GM18873 (cell line): Measurements from ENCODE around the gene NT5DC2.

Source experiments
- ATAC-seq: cut with Tn5 transposase; IDR thresholded peaks from one replicate; pipeline ENCODE4 v1.9.1; 2021; ENCODE audit warnings: mild to moderate bottlenecking, moderate library complexity, moderate number of reproducible peaks; ENCODE audit not compliant: unreplicated experiment, low FRiP score

The NT5DC2 gene

GRCh38 chr3:52513281-52513680, 20.4 kb downstream of the NT5DC2 start:
- no peak for ATAC-seq

- no peak for ATAC-seq
These were observed 20.9 kb downstream of the NT5DC2 start for GRCh38 chr3:52512727-52513126.

GRCh38 chr3:52512105-52512504, 21.6 kb downstream of the NT5DC2 start:
- no peak for ATAC-seq

GRCh38 chr3:52511509-52511908, 22.1 kb downstream of the NT5DC2 start:
- no peak for ATAC-seq

- ATAC-seq: no peak
These were observed 23.8 kb downstream of the NT5DC2 start for GRCh38 chr3:52509753-52510328.

- no peak for ATAC-seq
These were observed 26.3 kb downstream of the NT5DC2 start for GRCh38 chr3:52507359-52507758.

- ATAC-seq: no peak
These were observed 27.2 kb downstream of the NT5DC2 start for GRCh38 chr3:52506266-52506966.

- no peak for ATAC-seq
These were observed 28.7 kb downstream of the NT5DC2 start for GRCh38 chr3:52504977-52505376.

- ATAC-seq: no peak
These were observed 29.8 kb downstream of the NT5DC2 start for GRCh38 chr3:52503788-52504424.

GRCh38 chr3:52502808-52503350, 30.8 kb downstream of the NT5DC2 start:
- ATAC-seq: no peak

- ATAC-seq: no peak
These were observed 31.7 kb downstream of the NT5DC2 start for GRCh38 chr3:52502001-52502400.

GRCh38 chr3:52501046-52501445, 32.6 kb downstream of the NT5DC2 start:
- no peak for ATAC-seq

GRCh38 chr3:52498137-52499054, 35.3 kb downstream of the NT5DC2 start:
- no peak for ATAC-seq

- ATAC-seq: no peak
These were observed 37.7 kb downstream of the NT5DC2 start for GRCh38 chr3:52495777-52496602.

- no peak for ATAC-seq
These were observed 38.7 kb downstream of the NT5DC2 start, which contains the start of gene STAB1 for GRCh38 chr3:52494886-52495495. TSS of gene STAB1 (plus strand) at chr3:52495338. CDS start at chr3:52495414, 76 bp downstream.

- ATAC-seq: no peak
These were observed 39.2 kb downstream of the NT5DC2 start for GRCh38 chr3:52494445-52494844.

GRCh38 chr3:52493232-52494017, 40.2 kb downstream of the NT5DC2 start:
- ATAC-seq: no peak

- no peak for ATAC-seq
These were observed 41.6 kb downstream of the NT5DC2 start for GRCh38 chr3:52492059-52492458.
